ENCODE data around the gene KIF5A.

GRCh38 chr12:57591782-57592325 is 42.0 kb downstream of the KIF5A start:
- TF ChIP-seq CTCF (conservative IDR thresholded peaks at IDR 0.05; ENCODE audit: low read length) (no peak), EZH2phosphoT487 (IDR thresholded peaks at IDR 0.05; ENCODE audit: borderline replicate concordance) (no peak)

Data from Loucy (cell line).